Endodermal cell (in vitro differentiated cells): ENCODE measurements around the gene CELF4. TPM values are rescaled to one million over a fixed set of nuclear protein-coding genes. Genes with fewer than 3 reads are reported as not detected.

Source experiments
- DNase-seq: peaks from one replicate; pipeline ENCODE4 v3.0.0-alpha.2; 2017
- H3K27ac ChIP-seq: 2 replicates; pipeline ENCODE4 v1.5.1; 2013; ENCODE audit warnings: mild to moderate bottlenecking, low read depth, low read length, moderate library complexity
- H3K27me3 ChIP-seq: 2 replicates; pipeline ENCODE4 v1.6.1; 2013; ENCODE audit warnings: mild to moderate bottlenecking, low read length, moderate library complexity; ENCODE audit not compliant: insufficient read depth, control insufficient read depth, poor library complexity, severe bottlenecking
- H3K36me3 ChIP-seq: 2 replicates; pipeline ENCODE4 v1.7.0; 2013; ENCODE audit warnings: mild to moderate bottlenecking, low read length, moderate library complexity; ENCODE audit not compliant: control insufficient read depth, insufficient read depth
- H3K4me1 ChIP-seq: one replicate; pipeline ENCODE4 v1.7.0; 2013; ENCODE audit warnings: low read length; ENCODE audit not compliant: control insufficient read depth, insufficient read depth
- H3K4me3 ChIP-seq: 2 replicates; pipeline ENCODE4 v1.5.1; 2013; ENCODE audit warnings: mild to moderate bottlenecking, low read length, moderate library complexity
- H3K9ac ChIP-seq: 2 replicates; pipeline ENCODE4 v1.6.1; 2013; ENCODE audit warnings: mild to moderate bottlenecking, low read length, moderate library complexity; ENCODE audit not compliant: poor library complexity, severe bottlenecking; ENCODE audit errors: extremely low read depth
- H3K9me3 ChIP-seq: 2 replicates; pipeline ENCODE4 v1.6.1; 2013; ENCODE audit warnings: mild to moderate bottlenecking, low read length, moderate library complexity; ENCODE audit not compliant: control insufficient read depth
- H3K27ac Mint-ChIP-seq: 2 replicates; pipeline ENCODE4 v1.8.0; 2020; ENCODE audit warnings: mixed read lengths
- H3K27me3 Mint-ChIP-seq: 2 replicates; pipeline ENCODE4 v1.8.0; 2021; ENCODE audit warnings: mild to moderate bottlenecking, mixed read lengths; ENCODE audit not compliant: insufficient read depth
- H3K36me3 Mint-ChIP-seq: 2 replicates; pipeline ENCODE4 v1.8.0; 2020; ENCODE audit warnings: low read depth, mixed read lengths
- H3K4me1 Mint-ChIP-seq: 2 replicates; pipeline ENCODE4 v1.8.0; 2020; ENCODE audit warnings: mixed read lengths
- H3K4me3 Mint-ChIP-seq: 2 replicates; pipeline ENCODE4 v1.8.0; 2020; ENCODE audit warnings: mild to moderate bottlenecking, moderate library complexity, mixed read lengths
- H3K9me3 Mint-ChIP-seq: 2 replicates; pipeline ENCODE4 v1.8.0; 2020; ENCODE audit warnings: mild to moderate bottlenecking, mixed read lengths
- CTCF ChIP-seq: fragments of 200-600 bp; sonication (generic); conservative IDR thresholded peaks from 2 replicates; pipeline ENCODE4 v1.5.0; 2021; ENCODE audit warnings: antibody characterized with exemption, mild to moderate bottlenecking
- WGBS, 2 experiments: methylation state at CpG; one replicate each; pipeline versions ENCODE4 v1.1.5 to v1.1.7; 2013; ENCODE audit warnings: missing lambda C conversion rate in 2 of 2, mixed read lengths in 1 of 2; ENCODE audit not compliant: insufficient coverage in 1 of 2, insufficient read length in 1 of 2; 5-methylcytosine and 5-hydroxymethylcytosine counted together
- total RNA-seq, 2 donors: library from RNA; stranded (reverse); fragmentation: NEBNext Ultra II Directional in 1 of 2; extraction: Animal tissue kit (Norgen Biotek cat#: 25700) in 1 of 2; gene quantifications; 2 replicates in 1 of 2; 3 replicates in 1 of 2; pipeline ENCODE4 v1.2.1, GENCODE V29; 2021

The CELF4 gene
- total RNA-seq, 2 donors from 2014 or later, result 5.7 to 6.7 TPM

GRCh38 chr18:37272841-37273240, 292.8 kb downstream of the CELF4 start:
- Histone ChIP-seq H3K9ac (no peak overlapping the region), H3K4me1 (no peaks in the 10 kb centered on the region), H3K36me3 (no peaks in the 10 kb centered on the region), H3K4me3 (no peak overlapping the region), H3K9me3 (no peaks in the 10 kb centered on the region), H3K27ac (no peak overlapping the region), H3K27me3 (peaks cover 18% of the 10 kb centered on the region)
- no peaks in the 10 kb centered on the region for H3K36me3 Mint-ChIP-seq
- H3K27ac Mint-ChIP-seq, result no peak overlapping the region
- WGBS, 2 experiments, result 80 to 89% methylated on average over 11 to 16 of the region's 16 CpGs
- DNase-seq, result no peak
- TF ChIP-seq CTCF, result no peak
- H3K4me1 Mint-ChIP-seq, result no peaks in the 10 kb centered on the region
- H3K27me3 Mint-ChIP-seq, result peaks cover 12% of the 10 kb centered on the region
- peaks cover 6% of the 10 kb centered on the region for H3K9me3 Mint-ChIP-seq
- no peak overlapping the region for H3K4me3 Mint-ChIP-seq

GRCh38 chr18:37272226-37272625, 293.4 kb downstream of the CELF4 start:
- Histone ChIP-seq H3K27ac (no peak overlapping the region), H3K36me3 (no peaks in the 10 kb centered on the region), H3K27me3 (peaks cover 23% of the 10 kb centered on the region), H3K4me1 (no peaks in the 10 kb centered on the region), H3K4me3 (no peak overlapping the region), H3K9me3 (no peaks in the 10 kb centered on the region), H3K9ac (no peak overlapping the region)
- TF ChIP-seq CTCF, result no peak
- no peak overlapping the region for H3K27ac Mint-ChIP-seq
- no peaks in the 10 kb centered on the region for H3K4me1 Mint-ChIP-seq
- H3K4me3 Mint-ChIP-seq, result no peak overlapping the region
- no peaks in the 10 kb centered on the region for H3K36me3 Mint-ChIP-seq
- DNase-seq, result no peak
- WGBS, 2 experiments, result 76% methylated on average over 1 of the region's 2 CpGs; no CpG with 5 or more reads in 1 of the 2 experiments
- H3K9me3 Mint-ChIP-seq, result peaks cover 6% of the 10 kb centered on the region
- H3K27me3 Mint-ChIP-seq, result peaks cover 14% of the 10 kb centered on the region

- Histone ChIP-seq H3K27me3 (peaks cover 24% of the 10 kb centered on the region), H3K4me3 (no peak overlapping the region), H3K9ac (no peak overlapping the region), H3K4me1 (no peaks in the 10 kb centered on the region), H3K36me3 (no peaks in the 10 kb centered on the region), H3K9me3 (no peaks in the 10 kb centered on the region), H3K27ac (no peak overlapping the region)
- Mint-ChIP-seq H3K27ac (no peak overlapping the region), H3K4me1 (no peaks in the 10 kb centered on the region), H3K4me3 (no peak overlapping the region), H3K36me3 (no peaks in the 10 kb centered on the region), H3K27me3 (peaks cover 15% of the 10 kb centered on the region), H3K9me3 (peaks cover 6% of the 10 kb centered on the region)
- 84 to 88% methylated on average over 4 to 7 of the region's 7 CpGs for WGBS, 2 experiments
- no peak for DNase-seq
- no peak for TF ChIP-seq CTCF
Observed at GRCh38 chr18:37270666-37271052, 294.9 kb downstream of the CELF4 start.
